ENCODE data around the gene BIN1.

BIN1 gene

DNA sequence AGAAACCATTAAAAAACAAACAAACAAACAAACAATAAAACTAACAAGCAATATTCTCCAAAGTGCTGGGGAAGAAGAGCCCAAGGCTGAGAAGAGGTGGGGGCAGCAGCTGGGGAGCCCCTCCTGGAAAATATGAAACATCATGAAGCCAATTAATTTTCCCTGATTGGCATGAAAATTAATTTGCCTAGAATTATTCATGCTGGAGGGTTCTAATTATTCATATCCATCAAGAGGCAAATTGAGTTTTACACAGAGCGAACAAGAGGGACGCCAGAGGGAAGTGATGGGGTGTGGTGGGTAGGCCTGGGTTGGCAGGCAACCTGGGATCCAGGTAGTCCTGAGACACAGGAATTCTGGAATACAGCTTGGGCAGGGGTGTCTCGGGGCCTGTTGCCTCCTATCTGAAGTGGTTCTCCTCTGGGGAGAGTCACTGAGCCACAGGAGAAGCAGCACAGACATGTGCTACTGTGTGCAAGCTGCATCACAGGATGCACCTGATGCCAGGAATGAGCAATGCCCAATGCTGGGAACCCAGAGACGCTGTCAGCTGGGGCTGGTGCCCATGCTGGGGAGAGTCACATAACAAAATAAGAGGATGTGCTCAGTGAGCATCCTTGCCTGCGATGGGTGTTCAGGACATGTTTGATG, 107.7 kb downstream of the BIN1 start:
- DNase-seq (ENCODE audit: low read depth in 2 of 2) = no peak

DNA sequence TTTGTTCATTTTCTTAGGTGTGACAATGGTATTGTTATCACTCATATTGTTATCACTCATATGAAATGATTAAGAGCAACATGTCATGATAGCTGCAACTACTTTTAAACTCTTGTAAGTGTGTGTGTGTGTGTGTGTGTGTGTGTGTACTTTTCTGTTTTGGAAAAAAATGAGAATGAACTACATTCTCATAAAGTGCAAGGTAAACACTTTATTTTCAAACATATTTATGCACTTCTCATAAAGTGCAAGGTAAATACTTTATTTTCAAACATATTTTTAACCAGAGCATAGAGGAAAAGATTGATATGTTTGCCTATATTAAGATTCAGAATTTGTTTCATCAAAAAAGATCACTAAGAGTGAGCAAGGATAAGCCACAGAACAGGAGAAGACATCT, 108.5 kb downstream of the BIN1 start:
- DNase-seq (ENCODE audit: low read depth in 2 of 2) = no peak

Measured in activated CD4-positive, alpha-beta T cell treated with anti-CD3 and anti-CD28 coated beads for 24 hours (primary cell).